ENCODE measurements around the gene SYCP2. TPM values are rescaled to one million over a fixed set of nuclear protein-coding genes. Genes with fewer than 3 reads are reported as not detected.
A peak's percentile ranks its signal among the peaks of the same experiment; 100 is the strongest.

SYCP2 gene
- total RNA-seq, 1 donor from 2014 or later: 1.2 TPM

- no peak for TF ChIP-seq CTCF (conservative IDR thresholded peaks at IDR 0.05; ENCODE audit: low read depth, low read length)
- DNase-seq (ENCODE audit: low read depth): no peak
Observed at GRCh38 chr20:59944726-59945125, 11.3 kb upstream of the SYCP2 start.

GRCh38 chr20:59942245-59942644 lies 8.8 kb upstream of the SYCP2 start:
- DNase-seq (ENCODE audit: low read depth): no peak
- no peak for TF ChIP-seq CTCF (conservative IDR thresholded peaks at IDR 0.05; ENCODE audit: low read depth, low read length)
- no peak overlapping the region for H3K4me3 ChIP-seq (ENCODE audit: low read depth, low read length)

More at GRCh38 chr20:59944726-59945125, 11.3 kb upstream of the SYCP2 start:
- no peak overlapping the region for H3K4me3 ChIP-seq (ENCODE audit: low read depth, low read length)

GRCh38 chr20:59940956-59941294 lies 7.5 kb upstream of the SYCP2 start:
- TF ChIP-seq CTCF (conservative IDR thresholded peaks at IDR 0.05; ENCODE audit: low read depth, low read length): no peak
- peak overlapping the region; percentile 68 for H3K4me3 ChIP-seq (ENCODE audit: low read depth, low read length)
- DNase-seq (ENCODE audit: low read depth): no peak

GRCh38 chr20:59940129-59940955 lies 6.9 kb upstream of the SYCP2 start, which contains the start of the genes FAM217B and PPP1R3D:
FAM217B (plus strand) TSS chr20:59940389; CDS start chr20:59943944, 3,555 bp downstream.
PPP1R3D (minus strand) TSS chr20:59940305; CDS start chr20:59939931, 374 bp downstream.
- peak within 1 kb of the TSS; percentile 68 for H3K4me3 ChIP-seq (ENCODE audit: low read depth, low read length)
- peak; percentile 55 for DNase-seq (ENCODE audit: low read depth)
- TF ChIP-seq CTCF (conservative IDR thresholded peaks at IDR 0.05; ENCODE audit: low read depth, low read length): no peak

GRCh38 chr20:59939879-59940128 lies 6.4 kb upstream of the SYCP2 start:
- peak overlapping the region; percentile 68 for H3K4me3 ChIP-seq (ENCODE audit: low read depth, low read length)
- no peak for TF ChIP-seq CTCF (conservative IDR thresholded peaks at IDR 0.05; ENCODE audit: low read depth, low read length)
- no peak for DNase-seq (ENCODE audit: low read depth)

GRCh38 chr20:59939052-59939878 lies 5.8 kb upstream of the SYCP2 start:
- DNase-seq (ENCODE audit: low read depth): no peak
- no peak for TF ChIP-seq CTCF (conservative IDR thresholded peaks at IDR 0.05; ENCODE audit: low read depth, low read length)
- H3K4me3 ChIP-seq (ENCODE audit: low read depth, low read length): peak overlapping the region; percentile 68

Data from epithelial cell of proximal tubule (primary cell).